ENCODE results near the gene DDOST. TPM values are rescaled to one million over a fixed set of nuclear protein-coding genes. Genes with fewer than 3 reads are reported as not detected.

The DDOST gene
- total RNA-seq, 2 experiments from 2014 or later, result 111 to 148 TPM

DNA sequence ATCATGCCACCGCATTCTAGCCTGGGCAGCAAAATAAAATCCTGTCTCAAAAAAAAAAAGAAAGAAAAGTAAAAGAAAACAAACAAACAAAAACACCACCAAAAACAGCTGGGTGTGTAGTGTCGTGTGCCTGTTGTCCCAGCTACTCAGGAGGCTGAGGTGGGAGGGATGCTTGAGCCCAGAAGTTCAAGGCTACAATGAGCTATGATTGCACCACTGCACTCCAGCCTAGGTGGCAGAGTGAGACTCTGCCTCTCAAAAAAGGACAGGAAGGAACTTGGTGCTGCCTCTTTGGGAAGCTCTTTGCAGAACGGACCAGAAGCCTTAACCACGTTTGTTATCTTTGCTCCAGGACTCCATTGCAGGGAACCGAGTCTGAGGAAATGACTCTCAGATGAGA is 45.7 kb upstream of the DDOST start:
- Histone ChIP-seq H3K4me2 (ENCODE audit: low read length) (no peak overlapping the region), H4K20me1 (ENCODE audit: insufficient read depth, low read length) (no peaks in the 10 kb centered on the region), H3K27ac (ENCODE audit: low read depth, low read length, poor library complexity, severe bottlenecking) (no peak overlapping the region), H3K9me3 (ENCODE audit: low read length) (no peaks in the 10 kb centered on the region), H3K79me2 (ENCODE audit: insufficient read depth, low read depth, low read length) (no peaks in the 10 kb centered on the region), H2AFZ (ENCODE audit: low read length) (no peak overlapping the region), H3K4me1 (ENCODE audit: insufficient read depth, low read length, poor library complexity, severe bottlenecking) (no peaks in the 10 kb centered on the region), H3K36me3 (ENCODE audit: insufficient read depth, low read length) (no peaks in the 10 kb centered on the region), H3K4me3 (ENCODE audit: low read depth, low read length, poor library complexity, severe bottlenecking) (no peak overlapping the region), H3K9me2 (ENCODE audit: insufficient read depth, low read length) (no peaks in the 10 kb centered on the region)
- intact Hi-C loops (cut with micrococcal nuclease; ENCODE audit: unreplicated experiment), result no loop called here
- ChIA-PET POLR2A (no interaction called here), CTCF (ENCODE audit: unreplicated experiment) (no interaction called here)
- no TSS peak for BruUV-seq (replicated peaks)
- no peak for DNase-seq (ENCODE audit: low spot score)
- TF ChIP-seq, protein P1, sequence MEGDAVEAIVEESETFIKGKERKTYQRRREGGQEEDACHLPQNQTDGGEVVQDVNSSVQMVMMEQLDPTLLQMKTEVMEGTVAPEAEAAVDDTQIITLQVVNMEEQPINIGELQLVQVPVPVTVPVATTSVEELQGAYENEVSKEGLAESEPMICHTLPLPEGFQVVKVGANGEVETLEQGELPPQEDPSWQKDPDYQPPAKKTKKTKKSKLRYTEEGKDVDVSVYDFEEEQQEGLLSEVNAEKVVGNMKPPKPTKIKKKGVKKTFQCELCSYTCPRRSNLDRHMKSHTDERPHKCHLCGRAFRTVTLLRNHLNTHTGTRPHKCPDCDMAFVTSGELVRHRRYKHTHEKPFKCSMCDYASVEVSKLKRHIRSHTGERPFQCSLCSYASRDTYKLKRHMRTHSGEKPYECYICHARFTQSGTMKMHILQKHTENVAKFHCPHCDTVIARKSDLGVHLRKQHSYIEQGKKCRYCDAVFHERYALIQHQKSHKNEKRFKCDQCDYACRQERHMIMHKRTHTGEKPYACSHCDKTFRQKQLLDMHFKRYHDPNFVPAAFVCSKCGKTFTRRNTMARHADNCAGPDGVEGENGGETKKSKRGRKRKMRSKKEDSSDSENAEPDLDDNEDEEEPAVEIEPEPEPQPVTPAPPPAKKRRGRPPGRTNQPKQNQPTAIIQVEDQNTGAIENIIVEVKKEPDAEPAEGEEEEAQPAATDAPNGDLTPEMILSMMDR (conservative IDR thresholded peaks at IDR 0.05; ENCODE audit: low read length), result no peak
- no peak for TF ChIP-seq EZH2phosphoT487 (IDR thresholded peaks at IDR 0.05; ENCODE audit: borderline replicate concordance, low read depth, low read length)

DNA sequence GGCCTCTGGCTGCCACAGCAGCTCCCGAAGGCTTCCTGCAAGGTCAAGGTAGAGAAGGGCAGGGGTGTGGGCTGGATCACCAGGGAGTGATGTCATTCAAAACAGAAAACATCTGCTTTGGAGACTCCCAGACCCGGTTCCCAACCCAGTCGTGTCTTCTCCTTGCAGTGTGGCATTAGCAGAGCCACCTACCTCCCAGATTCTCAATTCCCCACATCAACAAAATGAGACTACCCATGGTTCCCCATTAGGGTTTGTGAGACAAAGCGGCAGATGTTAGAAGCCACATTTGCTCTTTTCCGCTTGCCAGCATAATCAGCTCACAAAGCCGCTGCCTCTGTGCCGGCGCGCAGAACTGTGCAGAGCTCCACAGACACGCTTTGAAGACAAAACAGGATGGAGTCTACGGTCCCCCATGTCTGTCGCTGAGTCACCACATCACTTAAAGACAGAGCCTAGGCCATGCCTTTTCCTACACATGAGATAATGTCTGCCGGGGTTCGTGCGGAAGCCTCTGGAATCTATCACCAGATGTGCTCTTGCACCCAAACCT is 44.1 kb upstream of the DDOST start:
- POLR2A ChIA-PET, result no interaction called here
- Histone ChIP-seq H3K4me3 (ENCODE audit: low read depth, low read length, poor library complexity, severe bottlenecking) (no peak overlapping the region), H3K9me2 (ENCODE audit: insufficient read depth, low read length) (no peaks in the 10 kb centered on the region), H3K4me2 (ENCODE audit: low read length) (no peak overlapping the region), H3K4me1 (ENCODE audit: insufficient read depth, low read length, poor library complexity, severe bottlenecking) (no peaks in the 10 kb centered on the region), H2AFZ (ENCODE audit: low read length) (no peak overlapping the region), H4K20me1 (ENCODE audit: insufficient read depth, low read length) (no peaks in the 10 kb centered on the region), H3K27ac (ENCODE audit: low read depth, low read length, poor library complexity, severe bottlenecking) (no peak overlapping the region), H3K36me3 (ENCODE audit: insufficient read depth, low read length) (no peaks in the 10 kb centered on the region), H3K79me2 (ENCODE audit: insufficient read depth, low read depth, low read length) (no peaks in the 10 kb centered on the region), H3K9me3 (ENCODE audit: low read length) (no peaks in the 10 kb centered on the region)
- TF ChIP-seq, protein P1 (conservative IDR thresholded peaks at IDR 0.05; ENCODE audit: low read length), result no peak
- TF ChIP-seq EZH2phosphoT487 (IDR thresholded peaks at IDR 0.05; ENCODE audit: borderline replicate concordance, low read depth, low read length), result no peak
- DNase-seq (ENCODE audit: low spot score), result no peak
- intact Hi-C loops (cut with micrococcal nuclease; ENCODE audit: unreplicated experiment), result no loop called here
- BruUV-seq (replicated peaks), result no TSS peak
- CTCF ChIA-PET (ENCODE audit: unreplicated experiment), result no interaction called here

- Histone ChIP-seq H3K27ac (ENCODE audit: low read depth, low read length, poor library complexity, severe bottlenecking) (no peak overlapping the region), H3K36me3 (ENCODE audit: insufficient read depth, low read length) (no peaks in the 10 kb centered on the region), H3K4me2 (ENCODE audit: low read length) (no peak overlapping the region), H2AFZ (ENCODE audit: low read length) (no peak overlapping the region), H3K4me3 (ENCODE audit: low read depth, low read length, poor library complexity, severe bottlenecking) (no peak overlapping the region), H3K79me2 (ENCODE audit: insufficient read depth, low read depth, low read length) (no peaks in the 10 kb centered on the region), H3K9me2 (ENCODE audit: insufficient read depth, low read length) (no peaks in the 10 kb centered on the region), H4K20me1 (ENCODE audit: insufficient read depth, low read length) (no peaks in the 10 kb centered on the region), H3K9me3 (ENCODE audit: low read length) (no peaks in the 10 kb centered on the region), H3K4me1 (ENCODE audit: insufficient read depth, low read length, poor library complexity, severe bottlenecking) (no peaks in the 10 kb centered on the region)
- DNase-seq (ENCODE audit: low spot score), result no peak
- TF ChIP-seq, protein P1 (conservative IDR thresholded peaks at IDR 0.05; ENCODE audit: low read length), result no peak
- no TSS peak for BruUV-seq (replicated peaks)
- intact Hi-C loops (cut with micrococcal nuclease; ENCODE audit: unreplicated experiment), result no loop called here
- CTCF ChIA-PET (ENCODE audit: unreplicated experiment), result no interaction called here
- POLR2A ChIA-PET, result no interaction called here
These were observed 43.4 kb upstream of the DDOST start for GRCh38 chr1:20704390-20705202.

Measured in OCI-LY7 (cell line).